K562 (cell line): ENCODE data around the gene CSPG5. TPM values are rescaled to one million over a fixed set of nuclear protein-coding genes. Genes with fewer than 3 reads are reported as not detected.

Experiments
- ATAC-seq: fragments of 200-7000 bp; cut with Tn5 transposase; 3 replicates; pipeline ENCODE4 v1.9.1; 2020; ENCODE audit warnings: moderate library complexity
- BruUV-seq: library from RNA; stranded (reverse); fragments of 400-500 nt; replicated peaks from 2 replicates; lab custom pipeline; 2021; lab: Mats Ljungman, UMichigan
- CTCF ChIA-PET: fragments of 300-600 bp; formaldehyde crosslinking; extraction: SDS; loops from one replicate; lab custom pipeline; 2021; ENCODE audit warnings: low intra/inter-chr PET ratio; lab: Yijun Ruan, JAX
- POLR2A ChIA-PET: fragments of 300-600, 350-650 bp; sonication (Branson Sonifier 250); formaldehyde crosslinking; extraction: SDS; loops from one replicate; lab custom pipeline; 2021; ENCODE audit warnings: antibody characterized with exemption, inconsistent platforms; lab: Yijun Ruan, JAX
- DNase-seq, 4 experiments: peaks; one replicate each; pipeline versions ENCODE4 v3.0.0 to v3.0.0-alpha.2; 2011 to 2018; ENCODE audit warnings: low spot score in 3 of 4, mixed read lengths in 3 of 4; ENCODE audit errors: extremely low read depth in 1 of 4
- FAIRE-seq: peaks from 2 replicates; lab custom pipeline; 2011; peaks lifted over from hg19 to GRCh38; lab: Jason Lieb, UNC
- H2AFZ ChIP-seq: 2 replicates; pipeline ENCODE4 v1.6.0; 2011; ENCODE audit warnings: low read depth, low read length, control low read depth, inconsistent platforms
- H3K27ac ChIP-seq: fragments of 200-600 bp; 3 replicates; pipeline ENCODE4 v1.8.0; 2011; ENCODE audit warnings: low read depth, mild to moderate bottlenecking, control low read depth, inconsistent platforms, low read length, moderate library complexity, mixed read lengths; ENCODE audit errors: extremely low read depth
- H3K27me3 ChIP-seq, 2 experiments: fragments of 300-600 bp in 1 of 2; 2 replicates in 1 of 2; 3 replicates in 1 of 2; pipeline versions ENCODE4 v1.6.0 to v1.8.0; 2011; ENCODE audit warnings: inconsistent platforms in 2 of 2, low read length in 2 of 2, mild to moderate bottlenecking in 1 of 2, mixed read lengths in 1 of 2, moderate library complexity in 1 of 2; ENCODE audit not compliant: control insufficient read depth in 2 of 2, insufficient read depth in 2 of 2
- H3K36me3 ChIP-seq: fragments of 300-600 bp; 3 replicates; pipeline ENCODE4 v1.8.0; 2011; ENCODE audit warnings: mild to moderate bottlenecking, low read length, inconsistent platforms; ENCODE audit not compliant: control insufficient read depth, insufficient read depth
- H3K4me1 ChIP-seq, 2 experiments: fragments of 200-600 bp in 1 of 2; replicated peaks in 1 of 2; 2 replicates in 1 of 2; 3 replicates in 1 of 2; pipeline versions ENCODE4 v1.5.1 to v1.8.0; 2011; ENCODE audit warnings: inconsistent platforms in 2 of 2, low read length in 2 of 2, mild to moderate bottlenecking in 1 of 2, mixed read lengths in 1 of 2, moderate library complexity in 1 of 2; ENCODE audit not compliant: control insufficient read depth in 2 of 2, insufficient read depth in 2 of 2
- H3K4me2 ChIP-seq: 2 replicates; pipeline ENCODE4 v1.6.1; 2011; ENCODE audit warnings: low read length, control low read depth, inconsistent platforms, mixed read lengths; ENCODE audit not compliant: insufficient read depth
- H3K4me3 ChIP-seq: fragments of 200-600 bp; sonication (generic), shearing (Covaris generic); 2 replicates; pipeline ENCODE4 v1.5.1; 2016; ENCODE audit warnings: control low read depth, inconsistent platforms
- H3K79me2 ChIP-seq: fragments of 200-600 bp; 3 replicates; pipeline ENCODE4 v1.8.0; 2011; ENCODE audit warnings: low read length, inconsistent platforms; ENCODE audit not compliant: control insufficient read depth, insufficient read depth
- H3K9ac ChIP-seq, 2 experiments: 2 replicates each; pipeline versions ENCODE4 v1.6.0 to v1.6.1; 2011; ENCODE audit warnings: low read depth in 2 of 2, low read length in 2 of 2, control low read depth in 1 of 2, inconsistent platforms in 1 of 2, mild to moderate bottlenecking in 1 of 2, mixed read lengths in 1 of 2; ENCODE audit not compliant: insufficient read depth in 1 of 2
- H3K9me1 ChIP-seq: one replicate; pipeline ENCODE4 v1.6.0; 2011; ENCODE audit warnings: inconsistent platforms, mild to moderate bottlenecking, low read length, moderate library complexity; ENCODE audit not compliant: control insufficient read depth, insufficient read depth
- H3K9me3 ChIP-seq: replicated peaks from 2 replicates; pipeline ENCODE4 v1.5.1; 2011; ENCODE audit warnings: low read depth, low read length, inconsistent platforms; ENCODE audit not compliant: control insufficient read depth, insufficient read depth
- H4K20me1 ChIP-seq: replicated peaks from 2 replicates; pipeline ENCODE4 v1.6.1; 2011; ENCODE audit warnings: low read length, inconsistent platforms, mixed read lengths; ENCODE audit not compliant: control insufficient read depth, insufficient read depth
- KAT2B ChIP-seq: IDR thresholded peaks from one replicate; pipeline ENCODE4 v1.6.1; 2012; ENCODE audit warnings: low read depth, mild to moderate bottlenecking, control low read depth, inconsistent platforms, low read length, moderate library complexity
- POLR2A ChIP-seq: fragments of 450-650 bp; conservative IDR thresholded peaks from 2 replicates; pipeline ENCODE4 v1.6.1; 2016
- TAF1 ChIP-seq: IDR thresholded peaks from 2 replicates; pipeline ENCODE4 v1.6.1; 2011; ENCODE audit warnings: mild to moderate bottlenecking, low read length, moderate library complexity; ENCODE audit not compliant: insufficient read depth, control insufficient read depth, severe bottlenecking; ENCODE audit errors: extremely low read depth
- TCF3 ChIP-seq: sonication (generic); formaldehyde crosslinking; IDR thresholded peaks from 2 replicates; pipeline ENCODE4 v1.4.0; 2020; ENCODE audit warnings: mild to moderate bottlenecking, missing genetic modification reagents
- ZNF3 ChIP-seq: fragments of 250-450 bp; sonication (Bioruptor Pico); IDR thresholded peaks from 2 replicates; pipeline ENCODE4 v1.5.0; 2021; ENCODE audit warnings: mild to moderate bottlenecking, moderate library complexity
- ZNF785 ChIP-seq: fragments of 250-450 bp; sonication (Bioruptor Pico); IDR thresholded peaks from 2 replicates; pipeline ENCODE4 v1.4.0; 2020; ENCODE audit warnings: mild to moderate bottlenecking
- WGBS: fragments of 100-300 bp; shearing (Covaris generic); methylation state at CpG from one replicate; pipeline ENCODE4 v1.1.6; 2016; ENCODE audit warnings: low coverage, mixed read lengths; ENCODE audit not compliant: insufficient coverage; ENCODE audit errors: missing lambda C conversion rate; 5-methylcytosine and 5-hydroxymethylcytosine counted together
- in situ Hi-C: fragments of 300-500 bp; cut with MboI; formaldehyde crosslinking; loops from 4 replicates; pipeline ENCODE4 v1.15.0; 2018; ENCODE audit warnings: inconsistent platforms, mixed read lengths
- intact Hi-C: fragments of 100-400 bp; cut with micrococcal nuclease; formaldehyde crosslinking; loops from 2 replicates; pipeline ENCODE4 v1.14.2; 2022
- polyA plus RNA-seq, 8 experiments: library from polyadenylated mRNA; depleted of rRNA in 4 of 8; stranded (reverse) in 5 of 8; unstranded in 3 of 8; fragments of >200 nt; fragmentation: Nextera tagmentation in 2 of 8; fragmentation: Illumina TruSeq in 1 of 8; extraction: Ambion mirVana in 2 of 8; extraction: Trizol in 1 of 8; gene quantifications; 2 replicates each; pipeline versions ENCODE4 v1.2.1 to v1.2.3, GENCODE V29; 2011 to 2014; ENCODE audit warnings: inconsistent platforms in 1 of 8, missing spikeins in 1 of 8
- total RNA-seq, 7 experiments: library from RNA; depleted of rRNA in 6 of 7; stranded (reverse); fragments of >200 nt in 6 of 7; fragmentation: Illumina TruSeq in 2 of 7; extraction: Trizol in 2 of 7; gene quantifications; 2 replicates each; pipeline versions ENCODE4 v1.2.1 to v1.2.3, GENCODE V29; 2011 to 2021; ENCODE audit warnings: low replicate concordance in 1 of 7
- TF ChIP-seq, protein P1 (sequence below): fragments of 150-350 bp; IDR thresholded peaks from 2 replicates; pipeline ENCODE4 v1.6.1; 2014; ENCODE audit warnings: low read depth, mild to moderate bottlenecking, low read length, borderline replicate concordance
- TF ChIP-seq, protein P2 (sequence below): IDR thresholded peaks from 2 replicates; pipeline ENCODE4 v1.6.1; 2011; ENCODE audit warnings: borderline replicate concordance, low read depth, mild to moderate bottlenecking, moderate library complexity, low read length; ENCODE audit not compliant: insufficient read depth, poor library complexity, severe bottlenecking

Gene CSPG5
- total and polyA plus RNA-seq, 9 of the 15 experiments (the other 6 are each of a cell fraction or from before 2014, with no cell fraction given): 0.06 to 3.3 (median 2.4) TPM

DNA sequence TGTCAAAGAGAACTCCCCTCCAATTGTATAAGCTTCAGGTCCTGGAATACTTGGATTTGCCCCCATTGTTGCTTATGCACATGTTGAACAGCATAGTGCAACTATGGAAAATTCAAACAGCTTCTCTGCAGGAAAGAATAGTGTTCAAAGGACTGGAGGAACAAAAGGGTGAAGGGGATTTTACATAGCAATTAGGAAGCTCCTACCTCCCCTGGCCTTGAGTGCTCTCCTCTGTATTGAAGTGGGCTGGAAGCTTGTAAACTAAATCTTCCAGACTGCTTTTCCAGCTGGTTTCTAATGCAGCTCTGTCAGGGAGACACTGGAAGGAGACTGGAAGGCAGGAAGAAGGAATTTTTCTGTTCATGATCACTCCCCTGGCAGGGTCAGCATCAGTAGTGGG lies 57.9 kb downstream of the CSPG5 start:
- no peaks in the 10 kb centered on the region for H3K36me3 ChIP-seq
- H3K79me2 ChIP-seq: no peaks in the 10 kb centered on the region
- DNase-seq (no peak), ATAC-seq (no peak), FAIRE-seq (no peak)
- H3K9ac ChIP-seq: peak overlapping the region in 1 of 2 experiments; percentile 61; a peak in 1 of 4 replicates
- peaks cover 15 to 18% of the 10 kb centered on the region in 2 experiments; a peak in 4 of 5 replicates for H3K4me1 ChIP-seq
- no peak overlapping the region for H3K4me2 ChIP-seq
- H3K9me3 ChIP-seq: no peaks in the 10 kb centered on the region
- TF ChIP-seq POLR2A: no peak
- intact Hi-C loops: loop anchor here (10.0 kb wide), 1 partner anchor 54 kb away; the partner anchor contains the start of gene CSPG5
- BruUV-seq: no TSS peak
- peak overlapping the region; percentile 48; the same call in 1 of the 2 replicates for H2AFZ ChIP-seq
- POLR2A ChIA-PET: interaction anchor here (0.5 to 0.8 kb wide), 3 partner anchors 13 to 554 kb away, joined by 3 read pairs; no protein-coding TSS in a partner anchor
- in situ Hi-C loops: loop anchor here (10.0 kb wide), 1 partner anchor 634 kb away; no protein-coding TSS in a partner anchor
- H3K27ac ChIP-seq: no peak overlapping the region
- CTCF ChIA-PET: interaction anchor here (3.8 kb wide), 1 partner anchor 268 kb away, joined by 39 read pairs; no protein-coding TSS in a partner anchor
- H3K27me3 ChIP-seq: no peaks in the 10 kb centered on the region
- no peak overlapping the region for H3K4me3 ChIP-seq
- no peaks in the 10 kb centered on the region for H3K9me1 ChIP-seq
- no peaks in the 10 kb centered on the region for H4K20me1 ChIP-seq

- intact Hi-C loops (no loop called here), in situ Hi-C loops (loop anchor here (5.0 kb wide), 1 partner anchor 269 kb away; no protein-coding TSS in a partner anchor)
- Histone ChIP-seq H3K9me1 (no peaks in the 10 kb centered on the region), H3K4me3 (no peak overlapping the region), H3K36me3 (no peaks in the 10 kb centered on the region), H2AFZ (no peak overlapping the region), H3K9ac (no peak overlapping the region), H3K27ac (no peak overlapping the region), H3K4me2 (no peak overlapping the region), H3K27me3 (no peaks in the 10 kb centered on the region), H4K20me1 (no peaks in the 10 kb centered on the region), H3K4me1 (peaks cover 24 to 36% of the 10 kb centered on the region in 2 experiments; a peak in 4 of 5 replicates), H3K9me3 (no peaks in the 10 kb centered on the region), H3K79me2 (peaks cover 3% of the 10 kb centered on the region; the same call in 2 of the 3 replicates)
- no peak for ATAC-seq
- 43% methylated on average over 2 of the region's 2 CpGs for WGBS
- ChIA-PET POLR2A (interaction anchor here (0.5 kb wide), 1 partner anchor 261 kb away, joined by 3 read pairs; no protein-coding TSS in a partner anchor), CTCF (interaction anchor here (0.6 kb wide), 1 partner anchor 10 kb away, joined by 3 read pairs; no protein-coding TSS in a partner anchor)
- BruUV-seq: no TSS peak
- FAIRE-seq: no peak
- DNase-seq: no peak
- TF ChIP-seq POLR2A (no peak), TCF3 (CRISPR knock-in tag) (no peak), ZNF785 (CRISPR knock-in tag) (no peak), ZNF3 (CRISPR knock-in tag) (no peak), KAT2B (no peak), TAF1 (no peak)
- TF ChIP-seq, protein P1, sequence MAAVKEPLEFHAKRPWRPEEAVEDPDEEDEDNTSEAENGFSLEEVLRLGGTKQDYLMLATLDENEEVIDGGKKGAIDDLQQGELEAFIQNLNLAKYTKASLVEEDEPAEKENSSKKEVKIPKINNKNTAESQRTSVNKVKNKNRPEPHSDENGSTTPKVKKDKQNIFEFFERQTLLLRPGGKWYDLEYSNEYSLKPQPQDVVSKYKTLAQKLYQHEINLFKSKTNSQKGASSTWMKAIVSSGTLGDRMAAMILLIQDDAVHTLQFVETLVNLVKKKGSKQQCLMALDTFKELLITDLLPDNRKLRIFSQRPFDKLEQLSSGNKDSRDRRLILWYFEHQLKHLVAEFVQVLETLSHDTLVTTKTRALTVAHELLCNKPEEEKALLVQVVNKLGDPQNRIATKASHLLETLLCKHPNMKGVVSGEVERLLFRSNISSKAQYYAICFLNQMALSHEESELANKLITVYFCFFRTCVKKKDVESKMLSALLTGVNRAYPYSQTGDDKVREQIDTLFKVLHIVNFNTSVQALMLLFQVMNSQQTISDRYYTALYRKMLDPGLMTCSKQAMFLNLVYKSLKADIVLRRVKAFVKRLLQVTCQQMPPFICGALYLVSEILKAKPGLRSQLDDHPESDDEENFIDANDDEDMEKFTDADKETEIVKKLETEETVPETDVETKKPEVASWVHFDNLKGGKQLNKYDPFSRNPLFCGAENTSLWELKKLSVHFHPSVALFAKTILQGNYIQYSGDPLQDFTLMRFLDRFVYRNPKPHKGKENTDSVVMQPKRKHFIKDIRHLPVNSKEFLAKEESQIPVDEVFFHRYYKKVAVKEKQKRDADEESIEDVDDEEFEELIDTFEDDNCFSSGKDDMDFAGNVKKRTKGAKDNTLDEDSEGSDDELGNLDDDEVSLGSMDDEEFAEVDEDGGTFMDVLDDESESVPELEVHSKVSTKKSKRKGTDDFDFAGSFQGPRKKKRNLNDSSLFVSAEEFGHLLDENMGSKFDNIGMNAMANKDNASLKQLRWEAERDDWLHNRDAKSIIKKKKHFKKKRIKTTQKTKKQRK: no peak
- TF ChIP-seq, protein P2, sequence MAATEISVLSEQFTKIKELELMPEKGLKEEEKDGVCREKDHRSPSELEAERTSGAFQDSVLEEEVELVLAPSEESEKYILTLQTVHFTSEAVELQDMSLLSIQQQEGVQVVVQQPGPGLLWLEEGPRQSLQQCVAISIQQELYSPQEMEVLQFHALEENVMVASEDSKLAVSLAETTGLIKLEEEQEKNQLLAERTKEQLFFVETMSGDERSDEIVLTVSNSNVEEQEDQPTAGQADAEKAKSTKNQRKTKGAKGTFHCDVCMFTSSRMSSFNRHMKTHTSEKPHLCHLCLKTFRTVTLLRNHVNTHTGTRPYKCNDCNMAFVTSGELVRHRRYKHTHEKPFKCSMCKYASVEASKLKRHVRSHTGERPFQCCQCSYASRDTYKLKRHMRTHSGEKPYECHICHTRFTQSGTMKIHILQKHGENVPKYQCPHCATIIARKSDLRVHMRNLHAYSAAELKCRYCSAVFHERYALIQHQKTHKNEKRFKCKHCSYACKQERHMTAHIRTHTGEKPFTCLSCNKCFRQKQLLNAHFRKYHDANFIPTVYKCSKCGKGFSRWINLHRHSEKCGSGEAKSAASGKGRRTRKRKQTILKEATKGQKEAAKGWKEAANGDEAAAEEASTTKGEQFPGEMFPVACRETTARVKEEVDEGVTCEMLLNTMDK: no peak
Measured at GRCh38 chr3:47517937-47518336, 60.7 kb downstream of the CSPG5 start.
